ENCODE measurements around the gene ZBP1.

GRCh38 chr20:57601211-57601570 lies 19.0 kb downstream of the ZBP1 start:
- TF ChIP-seq CTCF (conservative IDR thresholded peaks at IDR 0.05; ENCODE audit: low read length): no peak
- TF ChIP-seq EZH2phosphoT487 (IDR thresholded peaks at IDR 0.05; ENCODE audit: borderline replicate concordance): no peak

All from Loucy (cell line).